Fibroblast of gingiva (primary cell): Measurements from ENCODE around the gene ZNF22.
A peak's percentile ranks its signal among the peaks of the same experiment; 100 is the strongest.

Experiments
- DNase-seq: peaks from one replicate; pipeline ENCODE4 v3.0.0-alpha.2; 2011; ENCODE audit warnings: low read depth

Gene ZNF22

DNA sequence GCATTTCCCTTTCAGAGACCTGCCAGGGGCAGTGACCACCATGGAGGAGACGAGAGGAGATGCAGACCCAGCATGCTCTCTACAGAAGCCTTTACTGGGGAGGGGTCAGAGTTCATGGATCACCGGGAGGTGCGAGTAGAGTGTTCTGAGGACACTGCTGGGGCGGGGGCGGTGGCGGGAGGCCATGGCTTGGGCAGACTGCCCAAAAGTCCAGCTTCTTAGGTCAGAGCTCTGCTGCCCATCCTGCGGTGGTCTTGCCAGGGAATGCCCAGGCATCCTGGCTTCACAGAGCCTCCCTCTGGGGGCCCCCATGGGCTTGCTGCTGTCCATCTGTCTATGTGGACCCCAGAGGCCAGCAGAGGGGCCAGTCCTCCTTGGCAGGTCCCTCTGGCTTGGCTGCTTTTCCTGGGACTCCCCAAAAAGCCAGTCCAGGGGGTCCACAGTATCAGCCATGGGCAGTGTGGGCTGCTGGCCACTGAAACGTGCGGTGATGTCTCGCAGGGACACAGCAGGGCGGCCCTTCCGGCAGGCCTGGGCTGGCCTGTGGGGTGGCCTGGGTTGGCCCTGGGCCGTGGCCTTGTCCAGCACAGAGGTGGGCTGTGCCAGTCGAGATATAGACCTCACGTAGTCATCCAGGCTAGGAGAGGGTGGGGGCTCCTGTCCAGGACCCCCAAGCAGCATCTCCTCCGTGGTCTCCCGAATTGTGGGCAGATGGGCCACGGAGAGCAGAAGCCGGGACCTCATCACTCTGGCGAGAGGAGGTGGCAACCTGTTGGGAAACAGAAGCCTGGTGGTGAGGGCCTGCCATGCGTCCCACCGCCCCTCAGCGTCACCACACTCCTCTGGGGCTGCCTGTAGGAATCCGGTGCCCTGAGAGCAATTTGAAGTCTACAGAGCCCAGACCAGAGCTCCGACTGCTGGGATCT, 23.2 kb upstream of the ZNF22 start:
- no peak for DNase-seq

DNA sequence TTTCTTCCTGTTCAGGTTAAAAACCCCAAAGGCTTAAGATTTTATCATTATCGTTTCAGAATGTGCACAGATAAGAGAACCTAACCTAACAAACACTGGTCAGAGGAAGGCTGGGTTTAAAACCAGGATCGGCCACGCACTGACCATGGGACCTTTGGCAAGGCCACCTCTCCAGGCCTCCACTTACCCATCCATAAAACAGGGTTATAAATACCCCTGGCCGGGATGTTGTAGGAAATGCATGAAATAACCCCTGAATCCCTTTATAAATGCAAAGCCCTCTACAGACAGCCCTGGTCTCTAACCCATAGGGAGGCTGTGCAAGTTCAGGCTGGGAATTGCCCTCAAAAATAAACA, 22.5 kb upstream of the ZNF22 start:
- DNase-seq, result no peak

DNA sequence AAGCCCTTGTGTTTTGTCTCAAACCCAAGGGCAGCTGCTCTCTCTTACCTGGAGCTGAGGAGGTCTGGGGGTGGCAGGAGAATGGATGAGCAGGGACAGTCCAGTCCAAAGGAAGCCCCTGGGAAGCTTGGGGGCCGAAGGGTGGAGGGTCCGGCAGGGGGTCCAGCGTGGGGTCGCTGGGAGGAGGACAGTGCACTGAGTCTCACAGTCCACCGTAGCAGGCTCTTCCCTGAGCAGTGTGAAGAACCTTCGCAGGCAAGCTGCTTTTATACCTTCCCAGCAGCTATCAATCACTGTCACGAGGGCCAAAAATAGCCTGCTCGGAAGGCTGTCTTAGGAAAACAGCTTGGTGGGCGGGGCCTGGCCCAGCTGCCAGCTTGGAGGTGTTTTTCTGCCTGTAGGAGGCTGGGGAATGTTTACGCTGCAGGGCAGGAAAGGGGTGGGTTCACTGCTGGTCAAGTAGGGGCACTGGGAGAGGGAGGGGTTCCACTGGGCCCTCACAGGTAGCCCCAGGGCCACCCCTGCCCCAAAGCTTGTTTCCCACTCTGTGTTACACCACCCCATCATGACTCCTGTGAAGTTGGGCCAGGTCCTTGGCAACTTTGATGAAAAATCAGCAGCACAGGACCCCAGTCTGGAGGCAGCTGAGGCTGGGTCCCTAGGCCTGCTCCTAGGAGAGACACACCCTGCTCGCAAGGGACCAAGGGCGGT, 22.0 kb upstream of the ZNF22 start, which contains the start of gene DEPP1:
DEPP1 (minus strand) TSS at position 240 of the 711 bp plus-strand sequence. CDS start 779 bp downstream, outside the sequence.
- peak; percentile 40 for DNase-seq

DNA sequence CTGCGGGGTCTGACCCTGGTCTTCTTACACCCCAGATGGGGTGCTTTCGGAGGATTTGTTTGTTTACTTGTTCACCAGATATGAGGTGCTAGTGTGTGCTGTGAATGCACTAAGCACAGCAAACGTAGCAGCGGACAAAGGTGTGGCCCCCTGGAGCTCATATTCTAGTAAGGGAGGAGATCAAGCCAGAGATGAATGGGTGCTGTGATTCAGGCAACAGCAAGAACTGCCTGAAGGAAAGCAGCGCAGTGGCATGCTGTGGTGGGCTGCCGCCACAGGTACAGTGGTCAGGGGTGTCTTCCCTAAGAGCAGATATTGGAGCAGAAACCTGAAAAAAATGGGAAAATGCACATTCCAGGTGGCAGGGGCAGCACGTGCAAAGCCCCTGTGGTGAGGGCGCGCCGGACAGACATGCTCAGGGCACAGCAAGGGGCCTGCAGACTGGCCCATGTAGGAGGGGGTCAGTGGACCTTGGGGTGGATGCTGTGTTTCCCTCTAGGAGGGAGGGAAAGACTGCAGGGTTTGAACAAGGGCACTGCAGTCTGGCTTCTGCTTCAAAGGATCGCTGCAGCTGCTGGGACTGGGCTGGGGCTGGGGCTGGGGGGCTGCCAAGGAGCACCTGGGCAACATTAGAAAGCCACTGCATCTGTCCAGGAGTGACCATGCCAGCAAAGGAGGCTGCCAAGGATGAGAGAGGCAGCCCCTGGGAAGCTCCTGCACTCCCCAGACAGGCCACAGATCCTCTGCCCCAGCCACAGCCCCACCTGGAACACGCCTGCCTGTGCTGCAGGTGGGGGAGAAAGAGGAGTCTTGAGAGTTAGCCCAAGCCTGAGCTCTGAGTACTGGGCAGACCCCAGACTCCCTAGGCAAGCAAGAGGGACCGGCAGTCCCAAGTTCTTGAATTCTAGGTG, 21.2 kb upstream of the ZNF22 start:
- no peak for DNase-seq

- no peak for DNase-seq
Measured at GRCh38 chr10:44980309-44981171, 20.2 kb upstream of the ZNF22 start.

GRCh38 chr10:44981172-44982113, 19.3 kb upstream of the ZNF22 start:
- peak; percentile 78 for DNase-seq

GRCh38 chr10:44982114-44982460, 18.6 kb upstream of the ZNF22 start:
- DNase-seq, result no peak

DNA sequence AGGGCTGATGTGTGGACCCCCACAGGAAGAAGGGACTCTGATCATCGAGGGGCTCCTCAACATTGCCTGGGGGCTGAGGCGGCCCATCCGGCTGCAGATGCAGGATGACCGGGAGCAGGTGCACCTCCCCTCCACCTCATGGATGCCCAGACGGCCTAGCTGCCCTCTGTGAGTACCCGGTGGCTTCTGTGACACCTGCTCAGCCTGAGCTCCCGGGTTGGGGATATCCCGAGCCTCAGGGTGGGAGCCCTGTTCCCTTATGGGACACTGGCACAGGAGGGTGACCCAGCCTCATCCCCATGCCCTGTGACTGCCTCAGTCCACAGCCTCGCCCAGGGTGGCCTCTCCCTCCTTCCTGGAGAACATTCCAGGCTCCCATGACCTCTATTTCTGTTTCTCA, 18.2 kb upstream of the ZNF22 start:
- no peak for DNase-seq

- DNase-seq, result no peak
Measured at GRCh38 chr10:44983066-44983894, 17.4 kb upstream of the ZNF22 start.

DNA sequence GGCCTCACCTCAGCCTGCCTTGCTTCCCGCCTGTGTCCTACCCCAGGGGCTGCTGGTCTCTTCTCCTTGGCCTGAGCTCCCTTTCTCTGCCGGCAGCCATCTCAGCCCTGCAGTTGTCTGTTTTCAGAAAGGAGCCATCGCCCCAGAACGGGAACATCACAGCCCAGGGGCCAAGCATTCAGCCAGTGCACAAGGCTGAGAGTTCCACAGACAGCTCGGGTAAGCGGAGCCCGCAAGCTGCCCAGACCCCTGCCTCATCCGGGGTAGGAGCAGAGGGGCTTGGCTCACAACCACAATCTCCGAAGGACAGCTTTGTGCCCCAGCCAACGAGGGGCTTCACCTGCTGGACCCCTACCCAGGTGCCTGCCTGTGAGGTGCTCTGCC, 16.8 kb upstream of the ZNF22 start:
- DNase-seq, result no peak

DNA sequence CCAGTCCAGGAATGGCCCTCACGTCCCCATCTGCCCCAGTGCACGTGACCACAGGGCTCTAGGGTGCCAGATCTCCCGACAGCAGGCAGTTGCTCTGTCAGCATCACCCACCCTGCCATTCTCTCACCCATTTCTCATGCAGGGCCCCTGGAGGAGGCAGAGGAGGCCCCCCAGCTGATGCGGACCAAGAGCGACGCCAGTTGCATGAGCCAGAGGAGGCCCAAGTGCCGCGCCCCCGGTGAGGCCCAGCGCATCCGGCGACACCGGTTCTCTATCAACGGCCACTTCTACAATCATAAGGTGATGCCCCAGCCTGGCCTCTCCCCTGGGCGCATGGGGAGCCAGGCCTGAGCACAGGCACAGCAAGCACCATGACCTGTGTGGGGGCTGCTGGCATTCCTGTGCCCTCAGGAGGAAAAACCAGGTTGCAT, 16.0 kb upstream of the ZNF22 start:
- DNase-seq, result no peak

- DNase-seq, result no peak
Measured at GRCh38 chr10:44985175-44985681, 15.5 kb upstream of the ZNF22 start.

DNA sequence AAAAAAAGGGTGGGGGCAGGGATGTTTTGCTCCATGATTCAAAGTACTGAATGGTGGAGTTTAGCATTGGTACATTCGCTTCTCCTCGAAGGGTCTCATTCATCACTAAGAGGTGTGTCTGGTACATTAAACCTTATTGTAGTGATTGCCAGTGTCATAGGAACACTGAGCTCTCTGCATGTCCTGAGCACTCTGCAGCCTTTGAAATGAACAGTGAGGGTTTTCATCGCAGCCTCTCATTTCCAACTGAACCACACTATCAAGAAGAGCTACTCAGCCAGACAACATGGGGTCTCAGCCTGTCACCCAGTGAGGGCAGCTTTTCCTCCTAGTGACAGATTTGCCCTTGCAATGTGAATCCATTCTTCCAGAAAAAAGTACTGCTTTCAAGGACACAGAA, 14.5 kb upstream of the ZNF22 start:
- DNase-seq, result no peak

DNA sequence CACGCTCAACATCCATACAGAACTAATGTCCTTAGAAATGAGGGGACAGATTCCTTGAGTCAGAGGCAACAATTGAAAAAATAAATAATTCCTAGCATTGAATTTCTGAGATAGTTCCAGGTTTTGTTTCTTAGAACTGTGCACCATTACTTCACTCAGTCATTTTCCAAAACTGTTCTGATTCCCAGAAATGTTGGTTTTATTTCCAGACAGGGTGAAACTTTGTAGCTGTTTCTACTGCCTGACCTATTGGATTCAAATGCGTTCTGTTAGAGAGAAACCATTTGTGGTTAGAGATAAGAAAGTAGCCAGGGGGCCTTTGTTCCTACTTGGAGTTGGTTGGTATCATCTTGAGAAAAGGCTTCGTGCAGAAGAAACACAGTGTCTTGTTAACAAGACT, 14.1 kb upstream of the ZNF22 start:
- DNase-seq, result peak; percentile 35

GRCh38 chr10:44988957-44989585, 11.7 kb upstream of the ZNF22 start:
- DNase-seq, result no peak

GRCh38 chr10:44989597-44990301, 11.0 kb upstream of the ZNF22 start:
- no peak for DNase-seq

- DNase-seq, result no peak
Measured at GRCh38 chr10:44990302-44990655, 10.4 kb upstream of the ZNF22 start.

- DNase-seq, result no peak
Measured at GRCh38 chr10:44990965-44991364, 9.8 kb upstream of the ZNF22 start.
